Melanocyte of skin (primary cell): ENCODE measurements around the gene SLC6A4. TPM values are rescaled to one million over a fixed set of nuclear protein-coding genes. Genes with fewer than 3 reads are reported as not detected.

Experiments used
- small RNA-seq, 2 donors: library from RNA; depleted of rRNA; stranded (forward); fragments of <200 nt; gene quantifications; one replicate each; pipeline ENCODE3, GENCODE V24; 2012
- total RNA-seq, 2 donors: library from RNA; depleted of rRNA; stranded (reverse); fragments of >200 nt; gene quantifications; 2 replicates each; pipeline ENCODE4 v1.2.3, GENCODE V29; 2012

Gene SLC6A4
- total RNA-seq: not detected

DNA sequence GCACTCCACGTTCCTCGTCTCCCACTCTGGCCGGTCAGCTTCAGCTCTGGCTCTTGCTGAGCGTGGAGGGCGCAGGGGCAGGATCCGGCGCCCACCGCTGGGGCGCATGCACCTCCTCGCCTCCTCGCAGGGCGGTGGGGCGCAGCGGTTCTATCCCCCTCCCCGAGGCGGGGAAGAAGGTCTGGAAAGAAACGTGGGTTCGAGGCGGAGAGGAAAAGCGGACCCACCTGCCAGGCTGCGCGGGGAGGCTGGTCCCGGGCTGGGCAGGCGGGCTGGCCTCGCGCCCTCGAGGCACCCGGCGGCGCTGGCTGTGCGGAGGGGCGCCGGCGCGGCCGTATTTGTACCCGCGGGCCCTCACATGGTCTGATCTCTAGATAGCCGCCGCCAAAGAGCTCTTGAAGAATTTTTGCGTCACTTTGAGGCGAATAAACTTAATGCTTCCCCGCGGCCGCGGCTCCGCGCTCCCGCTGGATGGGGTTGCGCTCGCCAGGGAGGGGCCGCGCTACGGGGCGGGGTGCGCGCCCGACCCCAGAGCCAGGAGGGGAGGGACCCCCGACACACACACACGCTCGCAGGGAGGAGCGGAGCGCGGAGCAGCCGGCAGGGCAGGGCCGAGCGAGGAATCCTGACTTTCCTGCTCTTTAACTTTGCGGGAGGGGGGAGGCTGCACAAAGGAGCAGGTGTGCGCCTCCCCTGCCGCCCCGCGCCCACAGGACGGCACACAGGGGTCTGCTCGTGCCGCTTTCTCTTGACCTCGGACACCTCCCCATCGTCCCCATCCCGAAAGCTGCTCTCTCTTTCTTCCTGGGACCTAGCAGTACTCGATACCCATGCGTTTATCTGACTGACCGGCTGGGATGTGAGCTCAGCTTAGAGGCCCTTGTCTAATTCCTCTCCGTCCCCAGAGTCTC, at the start of gene SLC6A4:
SLC6A4 (minus strand) TSS at position 312 of the 911 bp plus-strand sequence. CDS start 13,739 bp downstream, outside the sequence.

Small RNA genes lying within 50 kb of the gene (small RNA-seq; reads per million reads assigned to genes)
- 19.2 to 26.6 reads per million in 2 donors for gene RF00154

Other genes starting within 250 kb of the SLC6A4 start
- gene NSRP1, start 118.9 kb downstream of the SLC6A4 start, total RNA-seq: 1 to 10 TPM; 6.5 to 7.7 TPM
- 10 to 100 TPM; 28.2 to 41.6 TPM for gene BLMH, start 56.2 kb upstream of the SLC6A4 start, total RNA-seq
- gene TMIGD1, start 98.4 kb upstream of the SLC6A4 start, total RNA-seq: not detected
- gene CPD, start 143.2 kb upstream of the SLC6A4 start, total RNA-seq: 10 to 100 TPM; 61.6 to 65.4 TPM
- 10 to 100 TPM; 23.1 to 23.3 TPM for gene GOSR1, start 241.7 kb upstream of the SLC6A4 start, total RNA-seq